LHCN-M2 (cell line): ENCODE results near the gene MAD2L1BP. TPM values are rescaled to one million over a fixed set of nuclear protein-coding genes. Genes with fewer than 3 reads are reported as not detected.

Experiments
- DNase-seq: peaks from one replicate; pipeline ENCODE4 v3.0.0-alpha.2; 2012; ENCODE audit warnings: low read depth
- total RNA-seq: library from RNA; depleted of rRNA; stranded (reverse); fragments of >200 nt; gene quantifications from 2 replicates; pipeline ENCODE4 v1.2.3, GENCODE V29; 2014; rRNA removed

MAD2L1BP gene
- total RNA-seq, 1 experiment from 2014 or later: 34.4 TPM

- no peak for DNase-seq
Observed at GRCh38 chr6:43681303-43681702, 45.7 kb downstream of the MAD2L1BP start.

- DNase-seq: no peak
Observed at GRCh38 chr6:43682724-43683429, 47.2 kb downstream of the MAD2L1BP start.

GRCh38 chr6:43683708-43684455 lies 48.2 kb downstream of the MAD2L1BP start:
- no peak for DNase-seq

- no peak for DNase-seq
Observed at GRCh38 chr6:43687079-43687436, 51.4 kb downstream of the MAD2L1BP start.

GRCh38 chr6:43687437-43688347 lies 52.1 kb downstream of the MAD2L1BP start, which contains the start of gene MRPS18A:
Gene MRPS18A (minus strand): TSS chr6:43687791. CDS start chr6:43687779, 12 bp downstream.
- peak; percentile 83 for DNase-seq

- no peak for DNase-seq
Observed at GRCh38 chr6:43689421-43689820, 53.8 kb downstream of the MAD2L1BP start.

Other genes starting within 250 kb of the MAD2L1BP start
- gene ABCC10, start 208.3 kb upstream of the MAD2L1BP start, total RNA-seq: 14.9 and 15.7 TPM in 2 replicates
- 2.4 and 4.4 TPM in 2 replicates for gene DLK2, start 180.3 kb upstream of the MAD2L1BP start, total RNA-seq
- gene TJAP1, start 158.3 kb upstream of the MAD2L1BP start, total RNA-seq: 27.0 and 32.8 TPM in 2 replicates
- 1.2 TPM in 2 replicates for gene LRRC73, start 125.5 kb upstream of the MAD2L1BP start, total RNA-seq
- 161 and 168 TPM in 2 replicates for gene YIPF3, start 118.9 kb upstream of the MAD2L1BP start, total RNA-seq
- gene POLR1C, start 118.8 kb upstream of the MAD2L1BP start, total RNA-seq: 44.8 and 53.9 TPM in 2 replicates
- 33.8 and 34.2 TPM in 2 replicates for gene XPO5, start 59.8 kb upstream of the MAD2L1BP start, total RNA-seq
- 45.9 and 71.0 TPM in 2 replicates for gene POLH, start 59.7 kb upstream of the MAD2L1BP start, total RNA-seq
- 44.1 and 45.5 TPM in 2 replicates for gene GTPBP2, start 6.6 kb upstream of the MAD2L1BP start, total RNA-seq
- gene RSPH9, start 9.2 kb downstream of the MAD2L1BP start, total RNA-seq: not detected in 2 replicates
- gene MRPS18A, start 52.0 kb downstream of the MAD2L1BP start, total RNA-seq: 36.3 and 37.1 TPM in 2 replicates
- gene VEGFA, start 134.4 kb downstream of the MAD2L1BP start, total RNA-seq: 323 and 326 TPM in 2 replicates